BLaER1 treated with 17β-estradiol and CSF1 and Interleukin-3, amounts not matched to agents 10 nM and 100 nM (cell line): ENCODE data around the gene MECR.
"Not testable (repeated sequence)": the region's sequence is repeated elsewhere in the genome, so short reads cannot be mapped to it uniquely, and the experiment has no call there.

Experiments
- H3K27ac ChIP-seq, 11 experiments: shearing (Covaris generic); formaldehyde crosslinking; 2 replicates each; pipeline ENCODE4 v1.8.1; 2022
- H3K27me3 ChIP-seq, 11 experiments: shearing (Covaris generic); formaldehyde crosslinking; 2 replicates each; pipeline ENCODE4 v1.8.1; 2022
- H3K36me3 ChIP-seq, 11 experiments: shearing (Covaris generic); formaldehyde crosslinking; 2 replicates each; pipeline ENCODE4 v1.8.1; 2022
- H3K4me1 ChIP-seq, 10 experiments: shearing (Covaris generic); formaldehyde crosslinking; 2 replicates each; pipeline ENCODE4 v1.8.1; 2022
- H3K4me2 ChIP-seq, 11 experiments: shearing (Covaris generic); formaldehyde crosslinking; 2 replicates each; pipeline ENCODE4 v1.8.1; 2022
- H3K4me3 ChIP-seq, 10 experiments: shearing (Covaris generic); formaldehyde crosslinking; 2 replicates each; pipeline ENCODE4 v1.8.1; 2022
- H3K9ac ChIP-seq, 11 experiments: shearing (Covaris generic); formaldehyde crosslinking; 2 replicates each; pipeline ENCODE4 v1.8.1; 2022
- H3K9me3 ChIP-seq, 11 experiments: shearing (Covaris generic); formaldehyde crosslinking; replicated peaks in 1 of 11; 2 replicates each; pipeline ENCODE4 v1.8.1; 2022
- H4K20me1 ChIP-seq, 11 experiments: shearing (Covaris generic); formaldehyde crosslinking; 2 replicates each; pipeline ENCODE4 v1.8.1; 2022
- Cebpa-rat ChIP-seq, 11 experiments: shearing (Covaris generic); IDR thresholded peaks; 2 replicates each; pipeline ENCODE4 v1.8.1; 2022

MECR gene

DNA sequence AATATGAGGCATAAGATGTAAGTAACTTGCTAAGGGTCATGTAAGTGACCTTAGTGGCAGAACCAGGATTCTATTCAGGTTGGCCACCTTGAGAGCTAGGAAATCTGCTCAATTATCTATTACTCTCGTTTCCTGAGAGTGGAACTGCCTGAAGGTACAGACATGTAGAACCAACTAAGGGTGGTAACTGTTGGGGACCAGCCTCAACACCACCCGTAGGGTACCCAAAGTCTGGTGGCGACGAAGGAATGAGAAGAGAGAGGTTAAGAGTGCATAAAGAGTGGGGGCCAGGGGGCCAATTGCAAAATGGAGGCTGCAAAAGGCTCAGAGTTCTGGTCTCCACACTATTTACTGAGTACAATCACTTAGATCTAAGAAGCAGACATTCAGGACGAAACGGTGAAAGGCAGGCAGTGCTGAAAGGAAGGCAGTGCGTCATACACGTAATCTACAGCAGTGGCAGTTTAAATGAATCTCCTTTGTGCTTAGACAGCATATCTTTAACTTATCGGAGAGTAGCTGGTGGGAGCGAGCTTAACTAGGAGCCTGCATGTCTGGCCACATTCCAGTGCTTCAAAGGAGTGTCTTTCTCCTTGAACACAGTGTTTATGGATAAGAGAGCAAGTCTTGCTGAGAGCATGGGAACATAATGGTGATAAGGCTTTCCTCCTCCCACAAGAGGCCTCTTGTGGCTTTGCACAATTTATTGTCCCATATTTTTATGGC, 74.0 kb downstream of the MECR start:
- no peak overlapping the region for H3K27ac ChIP-seq
- peaks cover 0 to 21% (median 2%) of the 10 kb centered on the region in 10 experiments; a peak in 12 of 20 replicates for H3K4me1 ChIP-seq
- H3K27me3 ChIP-seq, result no peaks in the 10 kb centered on the region
- no peak overlapping the region for H3K4me3 ChIP-seq
- no peak overlapping the region for H3K4me2 ChIP-seq
- peaks cover 75 to 100% (median 97%) of the 10 kb centered on the region in 11 experiments for H4K20me1 ChIP-seq
- H3K9me3 ChIP-seq, result no peaks in the 10 kb centered on the region
- H3K9ac ChIP-seq, result no peak overlapping the region
- TF ChIP-seq Cebpa-rat (IDR thresholded peaks at IDR 0.05), result no peak
- peaks cover 89 to 100% (median 99%) of the 10 kb centered on the region in 11 experiments for H3K36me3 ChIP-seq

- no peak overlapping the region for H3K4me3 ChIP-seq
- no peak overlapping the region for H3K4me2 ChIP-seq
- H3K27ac ChIP-seq, result no peak overlapping the region
- H3K9ac ChIP-seq, result no peak overlapping the region
- no peak for TF ChIP-seq Cebpa-rat (IDR thresholded peaks at IDR 0.05)
- peaks cover 77 to 100% (median 96%) of the 10 kb centered on the region in 11 experiments; a peak in 20 of 22 replicates for H4K20me1 ChIP-seq
- no peaks in the 10 kb centered on the region for H3K4me1 ChIP-seq
- H3K36me3 ChIP-seq, result peaks cover 100% of the 10 kb centered on the region in 11 experiments
- H3K9me3 ChIP-seq, result no peaks in the 10 kb centered on the region
- H3K27me3 ChIP-seq, result no peaks in the 10 kb centered on the region
Measured at GRCh38 chr1:29152046-29152805, 78.5 kb downstream of the MECR start.

DNA sequence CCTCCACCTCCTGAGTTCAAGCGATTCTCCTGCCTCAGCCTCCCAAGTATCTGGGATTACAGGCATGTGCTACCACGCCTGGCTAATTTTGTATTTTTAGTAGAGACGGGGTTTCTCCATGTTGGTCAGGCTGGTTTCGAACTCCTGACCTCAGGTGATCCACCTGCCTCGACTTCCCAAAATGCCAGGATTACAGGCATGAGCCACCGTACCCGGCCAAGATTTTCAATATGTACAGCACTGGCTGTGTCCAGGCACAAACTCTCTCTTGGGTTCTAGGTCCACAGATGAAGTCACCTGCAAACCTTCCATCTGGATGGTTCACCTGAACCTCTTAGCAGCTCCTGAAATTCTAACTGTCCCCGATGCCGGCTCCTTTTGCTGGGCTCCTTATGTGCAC, 80.4 kb downstream of the MECR start:
- not testable (repeated sequence) for H3K9me3 ChIP-seq, H3K4me3 ChIP-seq, H3K4me1 ChIP-seq, H3K9ac ChIP-seq, H3K4me2 ChIP-seq, H3K27ac ChIP-seq, H3K27me3 ChIP-seq
- H3K36me3 ChIP-seq, result peaks cover 100% of the 10 kb centered on the region in 11 experiments
- H4K20me1 ChIP-seq, result peaks cover 71 to 100% (median 94%) of the 10 kb centered on the region in 11 experiments; a peak in 21 of 22 replicates

- Histone ChIP-seq H4K20me1 (peaks cover 56 to 95% (median 87%) of the 10 kb centered on the region in 11 experiments; a peak in 21 of 22 replicates), H3K27me3 (no peaks in the 10 kb centered on the region), H3K4me2 (no peak overlapping the region), H3K9me3 (no peaks in the 10 kb centered on the region), H3K9ac (no peak overlapping the region), H3K4me1 (no peaks in the 10 kb centered on the region), H3K27ac (no peak overlapping the region), H3K4me3 (no peak overlapping the region), H3K36me3 (peaks cover 90 to 98% (median 93%) of the 10 kb centered on the region in 11 experiments)
- TF ChIP-seq Cebpa-rat (IDR thresholded peaks at IDR 0.05), result no peak
Measured at GRCh38 chr1:29148656-29149491, 81.9 kb downstream of the MECR start.

- no peak overlapping the region for H3K9ac ChIP-seq
- H3K27me3 ChIP-seq, result no peaks in the 10 kb centered on the region
- H4K20me1 ChIP-seq, result peaks cover 33 to 82% (median 61%) of the 10 kb centered on the region in 11 experiments; a peak in 21 of 22 replicates
- H3K4me1 ChIP-seq, result no peaks in the 10 kb centered on the region
- H3K9me3 ChIP-seq, result no peaks in the 10 kb centered on the region
- TF ChIP-seq Cebpa-rat (IDR thresholded peaks at IDR 0.05), result no peak
- H3K4me2 ChIP-seq, result no peak overlapping the region
- H3K4me3 ChIP-seq, result no peak overlapping the region
- no peak overlapping the region for H3K27ac ChIP-seq
- peaks cover 63 to 79% (median 70%) of the 10 kb centered on the region in 11 experiments for H3K36me3 ChIP-seq
Measured at GRCh38 chr1:29145739-29146437, 84.8 kb downstream of the MECR start.

DNA sequence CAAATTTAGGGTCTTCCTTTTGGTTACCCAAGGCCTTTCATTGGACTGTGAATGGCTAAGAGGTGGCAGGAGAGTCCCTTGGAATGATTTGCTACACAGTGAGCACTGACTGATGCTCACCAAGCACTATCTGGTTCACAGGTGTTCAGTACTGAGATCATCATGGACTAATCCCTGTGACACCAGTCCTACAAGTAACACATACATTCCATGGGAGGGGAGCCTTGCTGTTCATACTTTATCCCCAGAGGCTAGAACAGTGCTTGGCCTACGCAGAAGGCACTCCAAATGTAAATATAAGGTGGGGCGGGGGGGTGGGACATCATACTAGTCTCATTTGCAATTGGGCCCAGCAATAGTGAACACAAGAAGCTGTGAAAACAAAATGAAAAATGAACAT, 86.6 kb downstream of the MECR start:
- H3K36me3 ChIP-seq, result peaks cover 46 to 62% (median 53%) of the 10 kb centered on the region in 11 experiments
- H3K4me3 ChIP-seq, result no peak overlapping the region
- no peaks in the 10 kb centered on the region for H3K9me3 ChIP-seq
- H3K27me3 ChIP-seq, result no peaks in the 10 kb centered on the region
- no peak overlapping the region for H3K4me2 ChIP-seq
- no peak overlapping the region for H3K9ac ChIP-seq
- H4K20me1 ChIP-seq, result peaks cover 19 to 65% (median 46%) of the 10 kb centered on the region in 11 experiments; a peak in 21 of 22 replicates
- H3K27ac ChIP-seq, result no peak overlapping the region
- H3K4me1 ChIP-seq, result no peaks in the 10 kb centered on the region
- no peak for TF ChIP-seq Cebpa-rat (IDR thresholded peaks at IDR 0.05)

DNA sequence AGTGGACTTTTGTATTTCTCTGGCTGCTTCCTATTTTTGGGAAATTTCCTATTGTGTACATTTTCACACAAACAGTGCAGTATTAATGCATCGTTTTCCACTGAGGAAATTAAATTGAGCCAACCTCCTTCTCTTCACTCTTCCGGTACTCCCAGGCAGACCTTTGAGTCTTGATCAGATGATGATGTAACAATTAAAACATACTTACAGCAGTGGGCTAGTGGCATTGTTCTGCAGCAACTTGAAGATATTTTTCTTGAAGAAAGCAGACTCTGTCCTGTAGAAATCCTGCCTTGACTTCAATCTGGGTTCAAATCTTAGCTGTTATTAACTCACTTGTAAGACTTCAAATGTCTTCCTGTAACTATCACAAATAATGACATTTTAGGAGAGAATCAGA, 88.0 kb downstream of the MECR start:
- Histone ChIP-seq H4K20me1 (peaks cover 13 to 51% (median 31%) of the 10 kb centered on the region in 11 experiments; a peak in 21 of 22 replicates), H3K4me3 (no peak overlapping the region), H3K27ac (no peak overlapping the region), H3K27me3 (no peaks in the 10 kb centered on the region; a peak in 1 of 22 replicates), H3K4me2 (no peak overlapping the region), H3K9ac (no peak overlapping the region), H3K4me1 (no peaks in the 10 kb centered on the region), H3K9me3 (no peaks in the 10 kb centered on the region), H3K36me3 (peaks cover 31 to 47% (median 38%) of the 10 kb centered on the region in 11 experiments)
- no peak for TF ChIP-seq Cebpa-rat (IDR thresholded peaks at IDR 0.05)
